ENCODE measurements around the gene TUBA3E.
"Not testable (repeated sequence)": the region's sequence is repeated elsewhere in the genome, so short reads cannot be mapped to it uniquely, and the experiment has no call there.

The TUBA3E gene

GRCh38 chr2:130160838-130161705 is 37.2 kb downstream of the TUBA3E start:
- DNase-seq, result not testable (repeated sequence)

GRCh38 chr2:130160131-130160530 is 38.1 kb downstream of the TUBA3E start:
- no peak for DNase-seq

GRCh38 chr2:130159376-130159775 is 38.9 kb downstream of the TUBA3E start:
- not testable (repeated sequence) for DNase-seq

GRCh38 chr2:130158631-130159030 is 39.6 kb downstream of the TUBA3E start:
- DNase-seq, result no peak

- DNase-seq, result not testable (repeated sequence)
Observed at GRCh38 chr2:130157825-130158514, 40.3 kb downstream of the TUBA3E start.

- not testable (repeated sequence) for DNase-seq
Observed at GRCh38 chr2:130157354-130157753, 40.9 kb downstream of the TUBA3E start.

- DNase-seq, result no peak
Observed at GRCh38 chr2:130156624-130157004, 41.6 kb downstream of the TUBA3E start.

- peak; percentile 44 for DNase-seq
Observed at GRCh38 chr2:130155956-130156623, 42.1 kb downstream of the TUBA3E start.

- no peak for DNase-seq
Observed at GRCh38 chr2:130154773-130155765, 43.2 kb downstream of the TUBA3E start.

GRCh38 chr2:130154423-130154770 is 43.8 kb downstream of the TUBA3E start:
- not testable (repeated sequence) for DNase-seq

GRCh38 chr2:130153721-130154422 is 44.4 kb downstream of the TUBA3E start:
- not testable (repeated sequence) for DNase-seq

- no peak for DNase-seq
Observed at GRCh38 chr2:130152816-130153595, 45.2 kb downstream of the TUBA3E start.

- not testable (repeated sequence) for DNase-seq
Observed at GRCh38 chr2:130152136-130152815, 46.0 kb downstream of the TUBA3E start.

GRCh38 chr2:130151145-130151512 is 47.1 kb downstream of the TUBA3E start:
- DNase-seq, result not testable (repeated sequence)

GRCh38 chr2:130150181-130151144 is 47.8 kb downstream of the TUBA3E start:
- DNase-seq, result no peak

- DNase-seq, result not testable (repeated sequence)
Observed at GRCh38 chr2:130148515-130148914, 49.7 kb downstream of the TUBA3E start.

GRCh38 chr2:130145006-130145414 is 53.2 kb downstream of the TUBA3E start, which contains the start of gene CCDC74B:
CCDC74B (minus strand) TSS chr2:130145112; CDS start chr2:130144996, 116 bp downstream.
- peak; percentile 30 for DNase-seq

- DNase-seq, result not testable (repeated sequence)
Observed at GRCh38 chr2:130143266-130144039, 54.8 kb downstream of the TUBA3E start.

Data from fibroblast of skin of right quadriceps (primary cell).